HG02571 (cell line): Measurements from ENCODE around the gene KIAA1328.

Experiments
- ATAC-seq: cut with Tn5 transposase; IDR thresholded peaks from one replicate; pipeline ENCODE4 v1.9.1; 2021; ENCODE audit warnings: mild to moderate bottlenecking, moderate library complexity; ENCODE audit not compliant: unreplicated experiment

KIAA1328 gene

GRCh38 chr18:36942264-36942663 lies 113.3 kb downstream of the KIAA1328 start:
- ATAC-seq = no peak

GRCh38 chr18:36947820-36948348 lies 119.0 kb downstream of the KIAA1328 start:
- no peak for ATAC-seq

GRCh38 chr18:36950282-36950681 lies 121.4 kb downstream of the KIAA1328 start:
- ATAC-seq = no peak

- no peak for ATAC-seq
These were observed 122.0 kb downstream of the KIAA1328 start for GRCh38 chr18:36950960-36951359.

- ATAC-seq = no peak
These were observed 124.1 kb downstream of the KIAA1328 start for GRCh38 chr18:36953047-36953446.

GRCh38 chr18:36960038-36960437 lies 131.1 kb downstream of the KIAA1328 start:
- ATAC-seq = no peak

- ATAC-seq = no peak
These were observed 134.5 kb downstream of the KIAA1328 start for GRCh38 chr18:36963464-36963863.

GRCh38 chr18:36974686-36975085 lies 145.8 kb downstream of the KIAA1328 start:
- ATAC-seq = no peak

- no peak for ATAC-seq
These were observed 148.2 kb downstream of the KIAA1328 start for GRCh38 chr18:36977121-36977520.

GRCh38 chr18:36993068-36993467 lies 164.1 kb downstream of the KIAA1328 start:
- ATAC-seq = no peak

- peak; percentile 79 for ATAC-seq
These were observed 177.8 kb downstream of the KIAA1328 start for GRCh38 chr18:37006742-37007141.

GRCh38 chr18:37012452-37012851 lies 183.5 kb downstream of the KIAA1328 start:
- ATAC-seq = no peak

- no peak for ATAC-seq
These were observed 190.4 kb downstream of the KIAA1328 start for GRCh38 chr18:37019157-37019827.

- no peak for ATAC-seq
These were observed 204.5 kb downstream of the KIAA1328 start for GRCh38 chr18:37033419-37033818.

- ATAC-seq = no peak
These were observed 213.5 kb downstream of the KIAA1328 start for GRCh38 chr18:37042381-37042780.

- ATAC-seq = no peak
These were observed 226.3 kb downstream of the KIAA1328 start for GRCh38 chr18:37055137-37055802.

- ATAC-seq = no peak
These were observed 235.3 kb downstream of the KIAA1328 start for GRCh38 chr18:37064187-37064586.

GRCh38 chr18:37065254-37065653 lies 236.3 kb downstream of the KIAA1328 start:
- no peak for ATAC-seq

GRCh38 chr18:37084912-37085311 lies 256.0 kb downstream of the KIAA1328 start:
- no peak for ATAC-seq

- no peak for ATAC-seq
These were observed 256.4 kb downstream of the KIAA1328 start for GRCh38 chr18:37085362-37085761.

GRCh38 chr18:37107748-37108522 lies 279.0 kb downstream of the KIAA1328 start:
- ATAC-seq = no peak

GRCh38 chr18:37122877-37123276 lies 293.9 kb downstream of the KIAA1328 start:
- ATAC-seq = no peak
